ENCODE results near the gene STK4. TPM values are rescaled to one million over a fixed set of nuclear protein-coding genes. Genes with fewer than 3 reads are reported as not detected.
A peak's percentile ranks its signal among the peaks of the same experiment; 100 is the strongest.

The STK4 gene
- total RNA-seq, 1 experiment from 2014 or later, result 52.7 TPM

DNA sequence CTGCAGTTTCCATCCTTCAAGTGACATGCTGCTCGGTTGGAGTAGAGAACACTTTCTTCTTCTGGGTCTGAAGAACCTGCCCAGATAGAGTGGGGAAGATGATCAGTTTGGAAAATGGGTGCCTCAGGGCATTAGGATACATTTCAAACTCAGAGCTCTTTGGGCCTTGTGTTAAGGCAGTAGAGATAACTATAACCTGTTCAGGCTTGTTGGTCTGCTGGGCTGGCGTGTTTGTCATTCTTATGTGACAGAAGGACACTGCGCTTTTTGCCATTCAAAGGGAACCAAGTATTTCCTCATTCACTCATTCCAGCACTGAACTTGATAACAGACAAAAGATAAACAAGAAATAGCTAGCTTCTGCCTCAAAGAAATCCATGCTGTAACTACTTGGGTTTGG is 9.9 kb upstream of the STK4 start:
- peaks cover 23% of the 10 kb centered on the region for H3K4me1 ChIP-seq (ENCODE audit: insufficient read depth, low read length, poor library complexity, severe bottlenecking)
- H3K4me3 ChIP-seq (ENCODE audit: low read depth, low read length, poor library complexity, severe bottlenecking), result no peak overlapping the region
- no TSS peak for BruUV-seq (replicated peaks)
- intact Hi-C loops (cut with micrococcal nuclease; ENCODE audit: unreplicated experiment), result no loop called here
- no peaks in the 10 kb centered on the region for H3K9me3 ChIP-seq (ENCODE audit: low read depth, low read length, poor library complexity, severe bottlenecking)
- no peak for DNase-seq (ENCODE audit: low spot score)
- no peak for TF ChIP-seq EZH2 (IDR thresholded peaks at IDR 0.05; ENCODE audit: borderline replicate concordance, low read depth, low read length, poor library complexity, severe bottlenecking)
- TF ChIP-seq, protein P1, sequence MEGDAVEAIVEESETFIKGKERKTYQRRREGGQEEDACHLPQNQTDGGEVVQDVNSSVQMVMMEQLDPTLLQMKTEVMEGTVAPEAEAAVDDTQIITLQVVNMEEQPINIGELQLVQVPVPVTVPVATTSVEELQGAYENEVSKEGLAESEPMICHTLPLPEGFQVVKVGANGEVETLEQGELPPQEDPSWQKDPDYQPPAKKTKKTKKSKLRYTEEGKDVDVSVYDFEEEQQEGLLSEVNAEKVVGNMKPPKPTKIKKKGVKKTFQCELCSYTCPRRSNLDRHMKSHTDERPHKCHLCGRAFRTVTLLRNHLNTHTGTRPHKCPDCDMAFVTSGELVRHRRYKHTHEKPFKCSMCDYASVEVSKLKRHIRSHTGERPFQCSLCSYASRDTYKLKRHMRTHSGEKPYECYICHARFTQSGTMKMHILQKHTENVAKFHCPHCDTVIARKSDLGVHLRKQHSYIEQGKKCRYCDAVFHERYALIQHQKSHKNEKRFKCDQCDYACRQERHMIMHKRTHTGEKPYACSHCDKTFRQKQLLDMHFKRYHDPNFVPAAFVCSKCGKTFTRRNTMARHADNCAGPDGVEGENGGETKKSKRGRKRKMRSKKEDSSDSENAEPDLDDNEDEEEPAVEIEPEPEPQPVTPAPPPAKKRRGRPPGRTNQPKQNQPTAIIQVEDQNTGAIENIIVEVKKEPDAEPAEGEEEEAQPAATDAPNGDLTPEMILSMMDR (conservative IDR thresholded peaks at IDR 0.05; ENCODE audit: low read depth, low read length), result no peak
- H3K27me3 ChIP-seq (replicated peaks; ENCODE audit: insufficient read depth, low read depth, low read length, poor library complexity), result no peaks in the 10 kb centered on the region
- ChIA-PET CTCF (no interaction called here), POLR2A (ENCODE audit: low non-redundant PET) (no interaction called here)
- no peak overlapping the region for H3K27ac ChIP-seq (ENCODE audit: low read depth, low read length, poor library complexity, severe bottlenecking)
- peaks cover 51% of the 10 kb centered on the region for H3K36me3 ChIP-seq (ENCODE audit: insufficient read depth, low read length, poor library complexity, severe bottlenecking)

DNA sequence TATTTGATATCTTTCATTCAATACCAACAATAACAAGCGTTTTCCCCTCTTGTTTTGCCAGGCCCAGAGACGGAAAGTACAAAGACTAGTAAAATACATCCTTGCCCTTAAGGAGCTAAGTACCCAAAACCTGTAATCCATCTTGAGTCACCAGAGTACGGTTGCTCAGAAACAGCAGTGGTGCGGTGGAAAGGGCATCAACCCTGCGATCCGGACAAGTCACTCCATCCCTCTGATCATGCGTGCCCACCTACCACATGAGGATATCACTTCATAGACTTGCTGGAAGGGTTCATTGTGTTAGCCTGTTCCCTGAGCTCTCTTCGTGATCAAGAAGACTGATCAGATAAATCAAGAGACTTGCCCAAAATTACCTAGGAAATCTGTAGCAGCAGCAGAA is 8.0 kb upstream of the STK4 start:
- no peaks in the 10 kb centered on the region for H3K9me3 ChIP-seq (ENCODE audit: low read depth, low read length, poor library complexity, severe bottlenecking)
- peaks cover 26% of the 10 kb centered on the region for H3K4me1 ChIP-seq (ENCODE audit: insufficient read depth, low read length, poor library complexity, severe bottlenecking)
- no peaks in the 10 kb centered on the region for H3K27me3 ChIP-seq (replicated peaks; ENCODE audit: insufficient read depth, low read depth, low read length, poor library complexity)
- no peak overlapping the region for H3K27ac ChIP-seq (ENCODE audit: low read depth, low read length, poor library complexity, severe bottlenecking)
- BruUV-seq (replicated peaks), result no TSS peak
- TF ChIP-seq, protein P1 (conservative IDR thresholded peaks at IDR 0.05; ENCODE audit: low read depth, low read length), result no peak
- TF ChIP-seq EZH2 (IDR thresholded peaks at IDR 0.05; ENCODE audit: borderline replicate concordance, low read depth, low read length, poor library complexity, severe bottlenecking), result no peak
- CTCF ChIA-PET, result no interaction called here
- H3K4me3 ChIP-seq (ENCODE audit: low read depth, low read length, poor library complexity, severe bottlenecking), result peak overlapping the region; percentile 77
- intact Hi-C loops (cut with micrococcal nuclease; ENCODE audit: unreplicated experiment), result no loop called here
- POLR2A ChIA-PET (ENCODE audit: low non-redundant PET), result no interaction called here
- peaks cover 33% of the 10 kb centered on the region for H3K36me3 ChIP-seq (ENCODE audit: insufficient read depth, low read length, poor library complexity, severe bottlenecking)
- DNase-seq (ENCODE audit: low spot score), result no peak

GRCh38 chr20:44959082-44959637 is 7.2 kb upstream of the STK4 start:
- no TSS peak for BruUV-seq (replicated peaks)
- CTCF ChIA-PET, result no interaction called here

More at GRCh38 chr20:44959082-44959637, 7.2 kb upstream of the STK4 start:
- peak overlapping the region; percentile 77 for H3K4me3 ChIP-seq (ENCODE audit: low read depth, low read length, poor library complexity, severe bottlenecking)
- peak overlapping the region; percentile 47 for H3K27ac ChIP-seq (ENCODE audit: low read depth, low read length, poor library complexity, severe bottlenecking)
- peaks cover 24% of the 10 kb centered on the region for H3K36me3 ChIP-seq (ENCODE audit: insufficient read depth, low read length, poor library complexity, severe bottlenecking)
- TF ChIP-seq EZH2 (IDR thresholded peaks at IDR 0.05; ENCODE audit: borderline replicate concordance, low read depth, low read length, poor library complexity, severe bottlenecking), result no peak
- TF ChIP-seq, protein P1 (conservative IDR thresholded peaks at IDR 0.05; ENCODE audit: low read depth, low read length), result no peak
- POLR2A ChIA-PET (ENCODE audit: low non-redundant PET), result no interaction called here
- intact Hi-C loops (cut with micrococcal nuclease; ENCODE audit: unreplicated experiment), result no loop called here
- no peaks in the 10 kb centered on the region for H3K9me3 ChIP-seq (ENCODE audit: low read depth, low read length, poor library complexity, severe bottlenecking)
- peaks cover 26% of the 10 kb centered on the region for H3K4me1 ChIP-seq (ENCODE audit: insufficient read depth, low read length, poor library complexity, severe bottlenecking)
- DNase-seq (ENCODE audit: low spot score), result no peak
- H3K27me3 ChIP-seq (replicated peaks; ENCODE audit: insufficient read depth, low read depth, low read length, poor library complexity), result no peaks in the 10 kb centered on the region
